Measurements from ENCODE around the gene YIF1B. TPM values are rescaled to one million over a fixed set of nuclear protein-coding genes. Genes with fewer than 3 reads are reported as not detected.

The YIF1B gene
- total and polyA plus RNA-seq, 2 experiments from 2014 or later: 82.8 to 106 TPM

DNA sequence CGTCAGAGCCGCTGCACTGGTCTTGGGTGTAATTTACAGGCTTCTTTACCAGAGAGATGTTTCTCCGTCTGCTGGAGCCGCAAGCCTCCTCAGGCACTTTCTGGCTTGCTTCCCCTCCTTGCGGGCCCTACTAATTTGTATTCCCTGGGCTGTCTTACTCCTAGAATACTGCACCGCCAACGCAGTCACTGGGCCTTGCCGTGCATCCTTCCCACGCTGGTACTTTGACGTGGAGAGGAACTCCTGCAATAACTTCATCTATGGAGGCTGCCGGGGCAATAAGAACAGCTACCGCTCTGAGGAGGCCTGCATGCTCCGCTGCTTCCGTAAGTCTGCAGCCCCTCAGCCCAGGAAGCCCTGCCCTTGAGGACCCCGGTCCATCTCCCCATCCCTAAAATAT is 25.8 kb downstream of the YIF1B start:
- Histone ChIP-seq H3K27me3 (ENCODE audit: insufficient read depth) (no peaks in the 10 kb centered on the region), H3K4me1 (ENCODE audit: insufficient read depth) (no peaks in the 10 kb centered on the region), H2AFZ (no peak overlapping the region), H4K20me1 (replicated peaks; ENCODE audit: insufficient read depth) (no peaks in the 10 kb centered on the region; the same call in 1 of the 2 replicates), H3K27ac (ENCODE audit: low read depth) (no peak overlapping the region), H3K9me2 (ENCODE audit: insufficient read depth) (no peaks in the 10 kb centered on the region), H3K36me3 (ENCODE audit: insufficient read depth) (peaks cover 14% of the 10 kb centered on the region), H3K4me3 (no peak overlapping the region), H3K4me2 (no peak overlapping the region), H3F3A (replicated peaks; ENCODE audit: low read depth) (peaks cover 20% of the 10 kb centered on the region; the same call in 1 of the 2 replicates), H3K79me2 (replicated peaks; ENCODE audit: insufficient read depth) (peaks cover 4% of the 10 kb centered on the region; the same call in 1 of the 2 replicates)
- ATAC-seq (no peak), DNase-seq (ENCODE audit: low spot score) (no peak)
- no peak overlapping the region for H3K27ac Mint-ChIP-seq
- no peak for TF ChIP-seq ZNF462 (CRISPR knock-in tag; IDR thresholded peaks at IDR 0.05)
- TF ChIP-seq STAT1 (IDR thresholded peaks at IDR 0.05; ENCODE audit: unreplicated experiment): no peak
- no peak for TF ChIP-seq REST (IDR thresholded peaks at IDR 0.05; ENCODE audit: unreplicated experiment)
- TF ChIP-seq, protein P1, sequence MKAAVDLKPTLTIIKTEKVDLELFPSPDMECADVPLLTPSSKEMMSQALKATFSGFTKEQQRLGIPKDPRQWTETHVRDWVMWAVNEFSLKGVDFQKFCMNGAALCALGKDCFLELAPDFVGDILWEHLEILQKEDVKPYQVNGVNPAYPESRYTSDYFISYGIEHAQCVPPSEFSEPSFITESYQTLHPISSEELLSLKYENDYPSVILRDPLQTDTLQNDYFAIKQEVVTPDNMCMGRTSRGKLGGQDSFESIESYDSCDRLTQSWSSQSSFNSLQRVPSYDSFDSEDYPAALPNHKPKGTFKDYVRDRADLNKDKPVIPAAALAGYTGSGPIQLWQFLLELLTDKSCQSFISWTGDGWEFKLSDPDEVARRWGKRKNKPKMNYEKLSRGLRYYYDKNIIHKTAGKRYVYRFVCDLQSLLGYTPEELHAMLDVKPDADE (IDR thresholded peaks at IDR 0.05): no peak
- no peak for TF ChIP-seq POLR2AphosphoS5 (IDR thresholded peaks at IDR 0.05; ENCODE audit: low read depth)
- TF ChIP-seq, protein P2, sequence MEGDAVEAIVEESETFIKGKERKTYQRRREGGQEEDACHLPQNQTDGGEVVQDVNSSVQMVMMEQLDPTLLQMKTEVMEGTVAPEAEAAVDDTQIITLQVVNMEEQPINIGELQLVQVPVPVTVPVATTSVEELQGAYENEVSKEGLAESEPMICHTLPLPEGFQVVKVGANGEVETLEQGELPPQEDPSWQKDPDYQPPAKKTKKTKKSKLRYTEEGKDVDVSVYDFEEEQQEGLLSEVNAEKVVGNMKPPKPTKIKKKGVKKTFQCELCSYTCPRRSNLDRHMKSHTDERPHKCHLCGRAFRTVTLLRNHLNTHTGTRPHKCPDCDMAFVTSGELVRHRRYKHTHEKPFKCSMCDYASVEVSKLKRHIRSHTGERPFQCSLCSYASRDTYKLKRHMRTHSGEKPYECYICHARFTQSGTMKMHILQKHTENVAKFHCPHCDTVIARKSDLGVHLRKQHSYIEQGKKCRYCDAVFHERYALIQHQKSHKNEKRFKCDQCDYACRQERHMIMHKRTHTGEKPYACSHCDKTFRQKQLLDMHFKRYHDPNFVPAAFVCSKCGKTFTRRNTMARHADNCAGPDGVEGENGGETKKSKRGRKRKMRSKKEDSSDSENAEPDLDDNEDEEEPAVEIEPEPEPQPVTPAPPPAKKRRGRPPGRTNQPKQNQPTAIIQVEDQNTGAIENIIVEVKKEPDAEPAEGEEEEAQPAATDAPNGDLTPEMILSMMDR (conservative IDR thresholded peaks at IDR 0.05; ENCODE audit: low read depth in 2 of 2): no peak
- no peak for TF ChIP-seq EZH2 (IDR thresholded peaks at IDR 0.05; ENCODE audit: low read depth, unreplicated experiment)
- no peak for TF ChIP-seq ZNF114 (CRISPR knock-in tag; IDR thresholded peaks at IDR 0.05)
- TF ChIP-seq CREB1 (CRISPR knock-in tag; IDR thresholded peaks at IDR 0.05; ENCODE audit: low read depth): no peak
- TF ChIP-seq JUNB (IDR thresholded peaks at IDR 0.05; ENCODE audit: unreplicated experiment): no peak
- TF ChIP-seq ZNF331 (CRISPR knock-in tag; IDR thresholded peaks at IDR 0.05; ENCODE audit: low read depth): no peak
- no peak for TF ChIP-seq EZH2phosphoT487 (IDR thresholded peaks at IDR 0.05; ENCODE audit: unreplicated experiment)
- TF ChIP-seq NANOG (IDR thresholded peaks at IDR 0.05; ENCODE audit: borderline replicate concordance): no peak
- peaks cover 14% of the 10 kb centered on the region for H3K27me3 Mint-ChIP-seq (ENCODE audit: insufficient read depth, low read depth, poor library complexity)
- no peaks in the 10 kb centered on the region; the same call in 2 of the 3 replicates for H3K4me1 Mint-ChIP-seq
- peaks cover 64% of the 10 kb centered on the region for H3K36me3 Mint-ChIP-seq (ENCODE audit: low read depth)
- H3K9me3 Mint-ChIP-seq: no peaks in the 10 kb centered on the region
- H3K4me3 Mint-ChIP-seq: no peak overlapping the region
